BLaER1 treated with 17β-estradiol and CSF1 and Interleukin-3, amounts not matched to agents 10 nM and 100 nM (cell line): ENCODE results near the gene CSTF2T.
"Not testable (repeated sequence)": the region's sequence is repeated elsewhere in the genome, so short reads cannot be mapped to it uniquely, and the experiment has no call there.

Source experiments
- H3K27ac ChIP-seq, 11 experiments: shearing (Covaris generic); formaldehyde crosslinking; 2 replicates each; pipeline ENCODE4 v1.8.1; 2022
- H3K27me3 ChIP-seq, 11 experiments: shearing (Covaris generic); formaldehyde crosslinking; 2 replicates each; pipeline ENCODE4 v1.8.1; 2022
- H3K36me3 ChIP-seq, 11 experiments: shearing (Covaris generic); formaldehyde crosslinking; 2 replicates each; pipeline ENCODE4 v1.8.1; 2022
- H3K4me1 ChIP-seq, 10 experiments: shearing (Covaris generic); formaldehyde crosslinking; 2 replicates each; pipeline ENCODE4 v1.8.1; 2022
- H3K4me2 ChIP-seq, 11 experiments: shearing (Covaris generic); formaldehyde crosslinking; 2 replicates each; pipeline ENCODE4 v1.8.1; 2022
- H3K4me3 ChIP-seq, 10 experiments: shearing (Covaris generic); formaldehyde crosslinking; 2 replicates each; pipeline ENCODE4 v1.8.1; 2022
- H3K9ac ChIP-seq, 11 experiments: shearing (Covaris generic); formaldehyde crosslinking; 2 replicates each; pipeline ENCODE4 v1.8.1; 2022
- H3K9me3 ChIP-seq, 11 experiments: shearing (Covaris generic); formaldehyde crosslinking; replicated peaks in 1 of 11; 2 replicates each; pipeline ENCODE4 v1.8.1; 2022
- H4K20me1 ChIP-seq, 11 experiments: shearing (Covaris generic); formaldehyde crosslinking; 2 replicates each; pipeline ENCODE4 v1.8.1; 2022
- Cebpa-rat ChIP-seq, 11 experiments: shearing (Covaris generic); IDR thresholded peaks; 2 replicates each; pipeline ENCODE4 v1.8.1; 2022

CSTF2T gene

GRCh38 chr10:51705774-51706173 lies 6.4 kb upstream of the CSTF2T start:
- H4K20me1 ChIP-seq = no peaks in the 10 kb centered on the region
- H3K4me1 ChIP-seq = peaks cover 0 to 12% (median 0%) of the 10 kb centered on the region in 10 experiments; a peak in 3 of 20 replicates
- no peak overlapping the region for H3K27ac ChIP-seq
- H3K36me3 ChIP-seq = no peaks in the 10 kb centered on the region
- no peaks in the 10 kb centered on the region for H3K9me3 ChIP-seq
- H3K27me3 ChIP-seq = no peaks in the 10 kb centered on the region
- no peak overlapping the region for H3K4me2 ChIP-seq
- H3K4me3 ChIP-seq = no peak overlapping the region
- no peak overlapping the region for H3K9ac ChIP-seq
- no peak for TF ChIP-seq Cebpa-rat (IDR thresholded peaks at IDR 0.05)

GRCh38 chr10:51700228-51700817 lies 928 bp upstream of the CSTF2T start:
- H3K9me3 ChIP-seq = peaks cover 0 to 19% (median 0%) of the 10 kb centered on the region in 11 experiments; a peak in 5 of 22 replicates
- H3K27me3 ChIP-seq = no peaks in the 10 kb centered on the region
- peaks cover 13 to 33% (median 32%) of the 10 kb centered on the region in 11 experiments; a peak in 20 of 22 replicates for H4K20me1 ChIP-seq
- peak overlapping the region; percentile 95 to 99 (median 97) for H3K27ac ChIP-seq
- peak overlapping the region; percentile 81 to 97 (median 94) for H3K9ac ChIP-seq
- H3K36me3 ChIP-seq = peaks cover 16 to 35% (median 28%) of the 10 kb centered on the region in 11 experiments; a peak in 20 of 22 replicates
- H3K4me1 ChIP-seq = peaks cover 27 to 40% (median 33%) of the 10 kb centered on the region in 10 experiments
- peak overlapping the region; percentile 47 to 99 (median 95) for H3K4me2 ChIP-seq
- no peak for TF ChIP-seq Cebpa-rat (IDR thresholded peaks at IDR 0.05)
- H3K4me3 ChIP-seq = peak overlapping the region; percentile 74 to 98 (median 85); a peak in 18 of 20 replicates

GRCh38 chr10:51699145-51699474 lies 285 bp downstream of the CSTF2T start:
- peaks cover 14 to 46% (median 43%) of the 10 kb centered on the region in 11 experiments; a peak in 20 of 22 replicates for H4K20me1 ChIP-seq
- H3K4me3 ChIP-seq = peak overlapping the region; percentile 74 to 98 (median 85)
- peaks cover 16 to 45% (median 30%) of the 10 kb centered on the region in 11 experiments; a peak in 20 of 22 replicates for H3K36me3 ChIP-seq
- H3K4me2 ChIP-seq = peak overlapping the region; percentile 95 to 100 (median 98)
- H3K4me1 ChIP-seq = peaks cover 27 to 44% (median 33%) of the 10 kb centered on the region in 10 experiments
- peaks cover 0 to 19% (median 0%) of the 10 kb centered on the region in 11 experiments; a peak in 5 of 22 replicates for H3K9me3 ChIP-seq
- peak overlapping the region; percentile 81 to 97 (median 94) for H3K9ac ChIP-seq
- no peak for TF ChIP-seq Cebpa-rat (IDR thresholded peaks at IDR 0.05)
- H3K27ac ChIP-seq = peak overlapping the region; percentile 95 to 99 (median 97)
- H3K27me3 ChIP-seq = no peaks in the 10 kb centered on the region

- peak overlapping the region; percentile 95 to 99 (median 97) for H3K27ac ChIP-seq
- H3K4me3 ChIP-seq = peak overlapping the region; percentile 74 to 98 (median 85)
Measured at GRCh38 chr10:51698473-51699063, 827 bp downstream of the CSTF2T start.

GRCh38 chr10:51696251-51696650 lies 3.1 kb downstream of the CSTF2T start:
- no peak overlapping the region for H3K27ac ChIP-seq
- no peak overlapping the region for H3K9ac ChIP-seq
- H3K4me3 ChIP-seq = 0 out of 20 replicates have a peak overlapping the region, but pooled peaks of 1 of the 10 experiments have one; percentile 4
- peaks cover 16 to 48% (median 30%) of the 10 kb centered on the region in 11 experiments; a peak in 20 of 22 replicates for H3K36me3 ChIP-seq
- TF ChIP-seq Cebpa-rat (IDR thresholded peaks at IDR 0.05) = no peak
- H3K4me2 ChIP-seq = peak overlapping the region; percentile 20 to 100 (median 65); a peak in 20 of 22 replicates
- H3K27me3 ChIP-seq = no peaks in the 10 kb centered on the region
- peaks cover 0 to 19% (median 0%) of the 10 kb centered on the region in 11 experiments; a peak in 5 of 22 replicates for H3K9me3 ChIP-seq
- peaks cover 27 to 44% (median 33%) of the 10 kb centered on the region in 10 experiments for H3K4me1 ChIP-seq
- H4K20me1 ChIP-seq = peaks cover 14 to 49% (median 43%) of the 10 kb centered on the region in 11 experiments; a peak in 20 of 22 replicates

More at GRCh38 chr10:51698473-51699063, 827 bp downstream of the CSTF2T start:
- Histone ChIP-seq H3K4me1 (peaks cover 27 to 44% (median 33%) of the 10 kb centered on the region in 10 experiments), H3K27me3 (no peaks in the 10 kb centered on the region), H3K36me3 (peaks cover 16 to 48% (median 30%) of the 10 kb centered on the region in 11 experiments; a peak in 20 of 22 replicates), H3K4me2 (peak overlapping the region; percentile 95 to 100 (median 98)), H4K20me1 (peaks cover 14 to 49% (median 43%) of the 10 kb centered on the region in 11 experiments; a peak in 20 of 22 replicates), H3K9me3 (peaks cover 0 to 19% (median 0%) of the 10 kb centered on the region in 11 experiments; a peak in 5 of 22 replicates), H3K9ac (peak overlapping the region; percentile 81 to 97 (median 94))
- no peak for TF ChIP-seq Cebpa-rat (IDR thresholded peaks at IDR 0.05)

GRCh38 chr10:51694086-51694768 lies 5.2 kb downstream of the CSTF2T start:
- no peak overlapping the region for H3K4me2 ChIP-seq
- TF ChIP-seq Cebpa-rat (IDR thresholded peaks at IDR 0.05) = no peak
- H3K4me1 ChIP-seq = peaks cover 21 to 39% (median 27%) of the 10 kb centered on the region in 10 experiments
- peaks cover 16 to 48% (median 30%) of the 10 kb centered on the region in 11 experiments; a peak in 20 of 22 replicates for H3K36me3 ChIP-seq
- H3K4me3 ChIP-seq = no peak overlapping the region
- no peaks in the 10 kb centered on the region for H3K27me3 ChIP-seq
- no peak overlapping the region for H3K27ac ChIP-seq
- H3K9ac ChIP-seq = no peak overlapping the region
- peaks cover 14 to 49% (median 43%) of the 10 kb centered on the region in 11 experiments; a peak in 20 of 22 replicates for H4K20me1 ChIP-seq
- peaks cover 0 to 15% (median 0%) of the 10 kb centered on the region in 11 experiments; a peak in 6 of 22 replicates for H3K9me3 ChIP-seq

GRCh38 chr10:51691135-51691534 lies 8.3 kb downstream of the CSTF2T start:
- Histone ChIP-seq H3K9ac (no peak overlapping the region), H3K36me3 (peaks cover 0 to 22% (median 8%) of the 10 kb centered on the region in 11 experiments; a peak in 14 of 22 replicates), H4K20me1 (peaks cover 0 to 24% (median 18%) of the 10 kb centered on the region in 11 experiments; a peak in 17 of 22 replicates), H3K9me3 (peaks cover 0 to 12% (median 0%) of the 10 kb centered on the region in 11 experiments; a peak in 2 of 22 replicates), H3K4me2 (no peak overlapping the region), H3K27me3 (no peaks in the 10 kb centered on the region), H3K27ac (no peak overlapping the region), H3K4me1 (peaks cover 0 to 12% (median under 1%) of the 10 kb centered on the region in 10 experiments; a peak in 10 of 20 replicates), H3K4me3 (no peak overlapping the region)
- no peak for TF ChIP-seq Cebpa-rat (IDR thresholded peaks at IDR 0.05)

- no peak overlapping the region for H3K4me2 ChIP-seq
- H3K4me1 ChIP-seq = no peaks in the 10 kb centered on the region
- peaks cover 0 to 7% (median 0%) of the 10 kb centered on the region in 11 experiments; a peak in 2 of 22 replicates for H3K36me3 ChIP-seq
- H4K20me1 ChIP-seq = peaks cover 0 to 8% (median 2%) of the 10 kb centered on the region in 11 experiments; a peak in 8 of 22 replicates
- no peaks in the 10 kb centered on the region for H3K27me3 ChIP-seq
- no peak overlapping the region for H3K27ac ChIP-seq
- no peak for TF ChIP-seq Cebpa-rat (IDR thresholded peaks at IDR 0.05)
- no peak overlapping the region for H3K9ac ChIP-seq
- H3K4me3 ChIP-seq = no peak overlapping the region
- H3K9me3 ChIP-seq = peaks cover 0 to 12% (median 0%) of the 10 kb centered on the region in 11 experiments; a peak in 2 of 22 replicates
Measured at GRCh38 chr10:51689536-51689935, 9.9 kb downstream of the CSTF2T start.

GRCh38 chr10:51688826-51689225 lies 10.6 kb downstream of the CSTF2T start:
- H3K27ac ChIP-seq, H4K20me1 ChIP-seq, H3K4me2 ChIP-seq, H3K27me3 ChIP-seq, H3K4me3 ChIP-seq, H3K4me1 ChIP-seq, H3K9ac ChIP-seq, H3K36me3 ChIP-seq: not testable (repeated sequence)
- H3K9me3 ChIP-seq = peaks cover 0 to 12% (median 0%) of the 10 kb centered on the region in 11 experiments; a peak in 2 of 22 replicates
